Measurements from ENCODE around the gene HSD11B1. TPM values are rescaled to one million over a fixed set of nuclear protein-coding genes. Genes with fewer than 3 reads are reported as not detected.

The HSD11B1 gene
- total RNA-seq, 4 donors from 2014 or later: 3.0 to 16.0 (median 6.8) TPM

GRCh38 chr1:209783386-209783785 is 78.7 kb downstream of the HSD11B1 start:
- H3K9me3 ChIP-seq: no peaks in the 10 kb centered on the region
- peaks cover 12 to 17% of the 10 kb centered on the region in 2 donors for H3K4me1 ChIP-seq
- H3K36me3 ChIP-seq: no peaks in the 10 kb centered on the region
- H3K27ac ChIP-seq: no peak overlapping the region
- intact Hi-C loops (cut with DNase I; ENCODE audit: low total_unique reads): no loop called here
- H3K27me3 ChIP-seq: peaks cover 0 to 9% (median 4%) of the 10 kb centered on the region in 3 donors
- DNase-seq (no peak), ATAC-seq (no peak)
- peak overlapping the region; percentile 58 to 86 (median 76) for H3K4me3 ChIP-seq
- in situ Hi-C loops (cut with MboI; ENCODE audit: low sequenced_read_pairs in 4 of 4): no loop called here
- TF ChIP-seq POLR2A (IDR thresholded peaks at IDR 0.05): no peak
- TF ChIP-seq, protein P1, sequence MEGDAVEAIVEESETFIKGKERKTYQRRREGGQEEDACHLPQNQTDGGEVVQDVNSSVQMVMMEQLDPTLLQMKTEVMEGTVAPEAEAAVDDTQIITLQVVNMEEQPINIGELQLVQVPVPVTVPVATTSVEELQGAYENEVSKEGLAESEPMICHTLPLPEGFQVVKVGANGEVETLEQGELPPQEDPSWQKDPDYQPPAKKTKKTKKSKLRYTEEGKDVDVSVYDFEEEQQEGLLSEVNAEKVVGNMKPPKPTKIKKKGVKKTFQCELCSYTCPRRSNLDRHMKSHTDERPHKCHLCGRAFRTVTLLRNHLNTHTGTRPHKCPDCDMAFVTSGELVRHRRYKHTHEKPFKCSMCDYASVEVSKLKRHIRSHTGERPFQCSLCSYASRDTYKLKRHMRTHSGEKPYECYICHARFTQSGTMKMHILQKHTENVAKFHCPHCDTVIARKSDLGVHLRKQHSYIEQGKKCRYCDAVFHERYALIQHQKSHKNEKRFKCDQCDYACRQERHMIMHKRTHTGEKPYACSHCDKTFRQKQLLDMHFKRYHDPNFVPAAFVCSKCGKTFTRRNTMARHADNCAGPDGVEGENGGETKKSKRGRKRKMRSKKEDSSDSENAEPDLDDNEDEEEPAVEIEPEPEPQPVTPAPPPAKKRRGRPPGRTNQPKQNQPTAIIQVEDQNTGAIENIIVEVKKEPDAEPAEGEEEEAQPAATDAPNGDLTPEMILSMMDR (IDR thresholded peaks at IDR 0.05 in 4 of 5, conservative IDR thresholded peaks at IDR 0.05 in 1 of 5): no peak

Other genes with a start within 250 kb of the HSD11B1 start
- gene CAMK1G, start 121.1 kb upstream of the HSD11B1 start, total RNA-seq: under 1 TPM in 1 of 4 donors, not detected in 3; 0.16 TPM
- gene LAMB3, start 52.4 kb upstream of the HSD11B1 start, total RNA-seq: 1 to 10 TPM in 1 of 4 donors, under 1 TPM in 3; 0.61 to 1.9 (median 0.72) TPM
- gene G0S2, start 29.4 kb upstream of the HSD11B1 start, total RNA-seq: 1,000 to 10,000 TPM in 1 of 4 donors, 100 to 1,000 TPM in 1, 10 to 100 TPM in 2; 29.1 to 1,155 (median 83.4) TPM
- gene TRAF3IP3, start 51.2 kb downstream of the HSD11B1 start, total RNA-seq: 1 to 10 TPM in 1 of 4 donors, under 1 TPM in 2, not detected in 1; 0.16 to 1.5 (median 0.35) TPM
- under 1 TPM; 0.38 to 0.82 (median 0.54) TPM for gene C1orf74, start 79.7 kb downstream of the HSD11B1 start, total RNA-seq
- gene IRF6, start 101.3 kb downstream of the HSD11B1 start, total RNA-seq: 1 to 10 TPM in 1 of 4 donors, under 1 TPM in 3; 0.31 to 1.7 (median 0.49) TPM
- 1 to 10 TPM; 3.9 to 4.6 (median 4.2) TPM for gene UTP25, start 123.1 kb downstream of the HSD11B1 start, total RNA-seq
- gene SYT14, start 233.4 kb downstream of the HSD11B1 start, total RNA-seq: 1 to 10 TPM in 1 of 4 donors, under 1 TPM in 2, not detected in 1; 0.05 to 1.1 (median 0.11) TPM

All from gastrocnemius medialis (tissue), 4 donors.